CD8-positive, alpha-beta memory T cell (primary cell): ENCODE measurements around the gene SUSD4. TPM values are rescaled to one million over a fixed set of nuclear protein-coding genes. Genes with fewer than 3 reads are reported as not detected.

ENCODE experiments used
- CTCF ChIA-PET: fragments of 350-600 bp; sonication (Branson Sonifier 250); formaldehyde crosslinking; loops from one replicate; lab custom pipeline; 2021; ENCODE audit warnings: antibody characterized with exemption; lab: Charles Lee
- POLR2A ChIA-PET: fragments of 350-600 bp; sonication (Branson Sonifier 250); formaldehyde crosslinking; loops from one replicate; lab custom pipeline; 2021; ENCODE audit warnings: antibody characterized with exemption; lab: Charles Lee
- DNase-seq, 5 donors: peaks; one replicate each; pipeline versions ENCODE4 v3.0.0 to v3.0.0-alpha.2; 2020 to 2022; ENCODE audit warnings: mixed read lengths in 1 of 5
- H3K27ac ChIP-seq: one replicate; pipeline ENCODE4 v1.7.0; 2013; ENCODE audit warnings: low read depth, mild to moderate bottlenecking, low read length, moderate library complexity
- H3K27me3 ChIP-seq: 2 replicates; pipeline ENCODE4 v1.7.0; 2013; ENCODE audit warnings: low read length, mild to moderate bottlenecking; ENCODE audit not compliant: insufficient read depth, poor library complexity, severe bottlenecking
- H3K36me3 ChIP-seq: 2 replicates; pipeline ENCODE4 v1.7.0; 2013; ENCODE audit warnings: mild to moderate bottlenecking, low read length, moderate library complexity; ENCODE audit not compliant: insufficient read depth
- H3K4me1 ChIP-seq: 2 replicates; pipeline ENCODE4 v1.7.0; 2013; ENCODE audit warnings: mild to moderate bottlenecking, low read length, moderate library complexity; ENCODE audit not compliant: insufficient read depth
- H3K4me3 ChIP-seq: 2 replicates; pipeline ENCODE4 v1.7.0; 2013; ENCODE audit warnings: mild to moderate bottlenecking, low read length
- H3K9me3 ChIP-seq: 2 replicates; pipeline ENCODE4 v1.7.0; 2013; ENCODE audit warnings: mild to moderate bottlenecking, low read length
- H3K27ac Mint-ChIP-seq, 8 donors: one replicate each; pipeline ENCODE4 v1.8.0; 2020 to 2021; ENCODE audit warnings: mixed read lengths in 8 of 8, mild to moderate bottlenecking in 6 of 8, inconsistent platforms in 3 of 8, moderate library complexity in 3 of 8
- H3K27me3 Mint-ChIP-seq, 2 donors: one replicate each; pipeline ENCODE4 v1.8.0; 2020 to 2021; ENCODE audit warnings: mixed read lengths in 2 of 2, mild to moderate bottlenecking in 1 of 2, moderate library complexity in 1 of 2
- H3K36me3 Mint-ChIP-seq, 3 donors: one replicate each; pipeline ENCODE4 v1.8.0; 2020 to 2021; ENCODE audit warnings: mixed read lengths in 3 of 3, inconsistent platforms in 1 of 3, mild to moderate bottlenecking in 1 of 3
- H3K4me1 Mint-ChIP-seq, 3 donors: one replicate each; pipeline ENCODE4 v1.8.0; 2020 to 2021; ENCODE audit warnings: mixed read lengths in 3 of 3, inconsistent platforms in 1 of 3, mild to moderate bottlenecking in 1 of 3
- H3K4me3 Mint-ChIP-seq, 7 donors: one replicate each; pipeline ENCODE4 v1.8.0; 2020 to 2021; ENCODE audit warnings: mixed read lengths in 7 of 7, mild to moderate bottlenecking in 6 of 7, moderate library complexity in 4 of 7, inconsistent platforms in 2 of 7
- H3K9me3 Mint-ChIP-seq, 5 donors: one replicate each; pipeline ENCODE4 v1.8.0; 2020 to 2022; ENCODE audit warnings: mixed read lengths in 5 of 5, mild to moderate bottlenecking in 3 of 5, moderate library complexity in 2 of 5, inconsistent platforms in 1 of 5
- polyA plus RNA-seq: library from polyadenylated mRNA; unstranded; fragments of 300-500 nt; fragmentation: Illumina TruSeq; gene quantifications from one replicate; pipeline ENCODE4 v1.2.3, GENCODE V29; 2021
- total RNA-seq, 2 experiments: library from RNA; stranded (reverse); gene quantifications; one replicate each; pipeline ENCODE4 v1.2.3, GENCODE V29; 2021

Gene SUSD4
- total and polyA plus RNA-seq, 3 experiments from 2014 or later = 0.16 to 4.2 (median 0.18) TPM

DNA sequence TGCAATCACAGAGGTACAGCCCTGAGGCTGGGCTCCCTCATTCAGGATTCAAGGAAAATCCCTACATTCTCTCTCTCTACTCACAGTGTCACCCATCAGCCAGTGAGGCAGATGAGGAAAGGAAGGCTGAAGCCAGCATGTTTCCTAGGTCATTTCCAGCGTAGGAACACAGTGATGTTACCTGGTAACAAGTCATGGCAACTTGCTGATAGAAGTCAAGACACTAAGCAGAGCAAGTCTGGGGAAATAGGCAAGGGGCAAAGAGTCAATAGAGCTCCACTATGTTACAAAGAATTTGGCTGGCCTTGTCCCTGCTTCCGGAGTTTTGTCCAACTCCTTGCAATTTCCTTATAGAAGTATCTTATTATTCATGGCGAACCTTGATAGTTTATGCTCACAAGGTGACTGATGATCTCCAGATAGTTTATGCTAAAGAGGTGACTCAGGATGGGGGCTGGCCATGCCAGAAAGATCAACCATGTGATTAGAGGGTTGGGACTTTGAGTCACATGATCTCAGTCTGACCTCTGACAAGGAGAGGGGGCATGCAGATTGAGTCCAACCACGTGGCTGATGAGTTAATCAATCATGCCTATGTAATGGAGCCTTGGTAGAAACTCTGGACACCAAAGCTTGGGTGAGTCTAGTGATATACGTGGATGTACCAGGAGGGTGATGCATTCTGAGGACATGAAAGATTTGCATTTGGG, 51.1 kb downstream of the SUSD4 start:
- Mint-ChIP-seq H3K27ac (no peak overlapping the region), H3K4me3 (no peak overlapping the region), H3K36me3 (peaks cover 0 to 3% (median 0%) of the 10 kb centered on the region in 3 donors), H3K4me1 (peaks cover 0 to 12% (median 0%) of the 10 kb centered on the region in 3 donors), H3K27me3 (peaks cover 0 to 3% of the 10 kb centered on the region in 2 donors), H3K9me3 (no peaks in the 10 kb centered on the region)
- no peak overlapping the region for H3K27ac ChIP-seq
- CTCF ChIA-PET = no interaction called here
- DNase-seq = no peak
- H3K4me1 ChIP-seq = no peaks in the 10 kb centered on the region
- H3K27me3 ChIP-seq = no peaks in the 10 kb centered on the region
- H3K36me3 ChIP-seq = no peaks in the 10 kb centered on the region
- no peak overlapping the region for H3K4me3 ChIP-seq
- POLR2A ChIA-PET = no interaction called here
- no peaks in the 10 kb centered on the region for H3K9me3 ChIP-seq

DNA sequence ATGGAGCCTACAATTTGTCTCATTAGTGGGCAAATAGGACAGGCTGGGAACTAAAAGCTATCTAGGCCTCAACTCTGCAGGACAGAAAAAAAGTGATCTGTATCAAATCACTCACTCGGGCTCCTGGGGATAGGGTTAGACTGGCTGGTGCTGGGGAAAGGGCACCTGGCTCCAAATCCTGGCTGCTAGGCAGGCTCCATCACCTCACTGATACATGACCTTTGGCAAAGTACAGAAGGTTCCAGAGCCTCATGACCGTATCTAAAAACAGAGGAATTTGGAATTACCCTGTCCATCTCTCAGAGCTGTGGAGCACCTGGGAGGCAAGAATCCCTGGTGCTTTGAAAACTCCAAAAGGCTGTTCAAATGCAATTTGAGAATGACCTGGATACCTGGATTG, 51.7 kb downstream of the SUSD4 start:
- DNase-seq = no peak
- Histone ChIP-seq H3K27me3 (no peaks in the 10 kb centered on the region), H3K36me3 (no peaks in the 10 kb centered on the region), H3K4me3 (no peak overlapping the region), H3K9me3 (no peaks in the 10 kb centered on the region), H3K27ac (no peak overlapping the region), H3K4me1 (no peaks in the 10 kb centered on the region)
- H3K27ac Mint-ChIP-seq = no peak overlapping the region
- no peak overlapping the region for H3K4me3 Mint-ChIP-seq
- H3K9me3 Mint-ChIP-seq = peaks cover 0 to 2% (median 0%) of the 10 kb centered on the region in 5 donors
- H3K36me3 Mint-ChIP-seq = peaks cover 0 to 5% (median 0%) of the 10 kb centered on the region in 3 donors
- peaks cover 0 to 12% (median 0%) of the 10 kb centered on the region in 3 donors for H3K4me1 Mint-ChIP-seq
- H3K27me3 Mint-ChIP-seq = peaks cover 0 to 6% of the 10 kb centered on the region in 2 donors
- ChIA-PET CTCF (no interaction called here), POLR2A (no interaction called here)

DNA sequence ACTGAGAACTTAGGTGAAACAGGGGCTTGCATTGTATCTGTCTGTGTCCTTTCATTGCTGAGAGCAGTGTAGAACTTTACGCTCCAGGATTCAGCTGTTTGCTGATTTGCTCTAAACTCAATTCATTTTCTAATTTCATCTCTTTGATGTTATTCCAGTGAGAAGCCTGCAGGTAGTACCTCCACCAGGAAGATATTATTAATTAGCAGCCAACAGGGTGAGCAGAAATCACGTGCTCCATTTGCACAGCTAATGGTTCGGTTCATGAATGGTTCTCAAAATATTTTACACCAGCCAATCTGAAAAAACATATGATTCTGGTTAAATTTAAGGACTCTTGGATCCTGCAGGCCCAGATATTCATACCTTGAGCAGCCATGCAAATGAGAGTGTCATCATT, 52.1 kb downstream of the SUSD4 start:
- Histone ChIP-seq H3K36me3 (no peaks in the 10 kb centered on the region), H3K27me3 (no peaks in the 10 kb centered on the region), H3K4me3 (no peak overlapping the region), H3K27ac (no peak overlapping the region), H3K9me3 (no peaks in the 10 kb centered on the region), H3K4me1 (no peaks in the 10 kb centered on the region)
- Mint-ChIP-seq H3K4me1 (peaks cover 0 to 12% (median 0%) of the 10 kb centered on the region in 3 donors), H3K27me3 (peaks cover 0 to 8% of the 10 kb centered on the region in 2 donors), H3K4me3 (no peak overlapping the region), H3K9me3 (peaks cover 0 to 2% (median 0%) of the 10 kb centered on the region in 5 donors), H3K27ac (no peak overlapping the region), H3K36me3 (peaks cover 0 to 8% (median 0%) of the 10 kb centered on the region in 3 donors)
- POLR2A ChIA-PET = no interaction called here
- CTCF ChIA-PET = no interaction called here
- no peak for DNase-seq

DNA sequence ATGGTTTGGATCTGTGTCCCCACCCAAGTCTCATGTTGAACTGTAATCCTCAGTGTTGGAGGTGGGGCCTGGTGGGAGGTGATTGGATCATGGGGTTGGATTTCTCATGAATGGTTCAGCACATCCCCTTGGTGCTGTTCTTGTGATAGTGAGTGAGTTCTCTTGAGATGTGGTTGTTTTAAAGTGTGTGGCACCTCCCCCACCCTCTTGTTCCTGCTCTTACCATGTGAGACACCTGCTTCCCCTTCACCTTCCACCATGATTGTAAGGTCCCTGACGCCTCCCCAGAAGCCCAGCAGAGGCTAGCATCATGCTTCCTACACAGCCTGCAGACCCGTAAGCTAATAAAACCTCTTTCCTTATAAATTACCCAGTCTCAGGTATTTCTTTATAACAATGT, 55.8 kb downstream of the SUSD4 start:
- Histone ChIP-seq H3K4me3 (no peak overlapping the region), H3K4me1 (no peaks in the 10 kb centered on the region), H3K9me3 (no peaks in the 10 kb centered on the region), H3K27me3 (no peaks in the 10 kb centered on the region), H3K27ac (no peak overlapping the region), H3K36me3 (no peaks in the 10 kb centered on the region)
- DNase-seq = no peak
- Mint-ChIP-seq H3K27me3 (peaks cover 0 to 8% of the 10 kb centered on the region in 2 donors), H3K4me1 (peaks cover 0 to 5% (median 0%) of the 10 kb centered on the region in 3 donors), H3K9me3 (peaks cover 4 to 9% (median 5%) of the 10 kb centered on the region in 5 donors), H3K4me3 (no peak overlapping the region), H3K36me3 (peaks cover 0 to 20% (median 2%) of the 10 kb centered on the region in 3 donors), H3K27ac (no peak overlapping the region)
- POLR2A ChIA-PET = no interaction called here
- CTCF ChIA-PET = no interaction called here

DNA sequence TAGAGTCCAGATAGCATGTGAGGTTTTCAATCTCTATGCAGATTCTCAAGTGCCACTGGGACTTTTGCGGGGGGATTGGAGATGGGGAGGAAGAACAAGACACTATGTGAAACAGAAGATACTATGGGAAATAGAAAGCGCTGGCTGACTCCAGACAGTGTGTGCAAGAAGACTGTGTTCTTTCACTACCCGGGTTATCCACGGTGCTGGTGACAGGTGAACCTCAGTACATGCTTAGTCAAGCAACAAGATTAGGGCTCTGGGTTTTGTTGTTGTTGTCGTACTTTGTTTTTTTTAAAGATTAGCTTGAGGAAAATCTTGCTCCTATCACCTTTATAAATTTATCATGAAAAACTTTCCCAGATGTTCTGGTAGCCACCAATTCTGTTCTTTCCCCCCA, 56.4 kb downstream of the SUSD4 start:
- no peak for DNase-seq
- Mint-ChIP-seq H3K27me3 (peaks cover 0 to 8% of the 10 kb centered on the region in 2 donors), H3K9me3 (peaks cover 4 to 9% (median 6%) of the 10 kb centered on the region in 5 donors), H3K27ac (no peak overlapping the region), H3K36me3 (peaks cover 0 to 20% (median 2%) of the 10 kb centered on the region in 3 donors), H3K4me3 (no peak overlapping the region), H3K4me1 (peaks cover 0 to 5% (median under 1%) of the 10 kb centered on the region in 3 donors)
- ChIA-PET CTCF (no interaction called here), POLR2A (no interaction called here)
- no peak overlapping the region for H3K4me3 ChIP-seq
- no peak overlapping the region for H3K27ac ChIP-seq
- H3K9me3 ChIP-seq = no peaks in the 10 kb centered on the region
- no peaks in the 10 kb centered on the region for H3K36me3 ChIP-seq
- H3K27me3 ChIP-seq = no peaks in the 10 kb centered on the region
- H3K4me1 ChIP-seq = peaks cover under 1% of the 10 kb centered on the region

DNA sequence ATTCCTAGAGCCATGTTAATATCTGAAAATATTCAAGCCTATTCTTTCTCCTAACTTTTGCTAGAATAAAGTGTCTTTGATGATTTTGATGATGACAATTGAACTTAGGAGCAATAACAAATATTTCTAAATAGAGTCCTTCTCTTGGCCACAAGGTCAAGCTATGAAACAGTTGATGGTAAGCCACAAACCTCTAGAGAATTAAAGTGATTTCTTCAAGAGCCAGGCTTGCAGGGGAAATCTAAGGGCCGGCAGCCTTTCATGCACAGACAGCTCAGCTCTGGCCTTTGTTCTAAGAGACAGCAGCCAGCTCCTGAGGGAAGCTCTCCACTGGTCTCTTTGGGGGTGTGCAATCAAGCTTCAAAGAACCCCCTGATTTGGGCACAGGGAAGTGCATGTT, 59.0 kb downstream of the SUSD4 start:
- Mint-ChIP-seq H3K4me3 (no peak overlapping the region), H3K27me3 (peaks cover 5 to 6% of the 10 kb centered on the region in 2 donors), H3K9me3 (peaks cover 4 to 9% (median 7%) of the 10 kb centered on the region in 5 donors), H3K36me3 (peaks cover 0 to 20% (median 2%) of the 10 kb centered on the region in 3 donors), H3K4me1 (peaks cover 15 to 26% (median 23%) of the 10 kb centered on the region in 3 donors), H3K27ac (no peak overlapping the region)
- no peaks in the 10 kb centered on the region for H3K9me3 ChIP-seq
- no peak for DNase-seq
- no peak overlapping the region for H3K4me3 ChIP-seq
- H3K4me1 ChIP-seq = peaks cover 16% of the 10 kb centered on the region
- H3K27me3 ChIP-seq = no peaks in the 10 kb centered on the region
- ChIA-PET CTCF (no interaction called here), POLR2A (no interaction called here)
- H3K36me3 ChIP-seq = no peaks in the 10 kb centered on the region
- no peak overlapping the region for H3K27ac ChIP-seq

DNA sequence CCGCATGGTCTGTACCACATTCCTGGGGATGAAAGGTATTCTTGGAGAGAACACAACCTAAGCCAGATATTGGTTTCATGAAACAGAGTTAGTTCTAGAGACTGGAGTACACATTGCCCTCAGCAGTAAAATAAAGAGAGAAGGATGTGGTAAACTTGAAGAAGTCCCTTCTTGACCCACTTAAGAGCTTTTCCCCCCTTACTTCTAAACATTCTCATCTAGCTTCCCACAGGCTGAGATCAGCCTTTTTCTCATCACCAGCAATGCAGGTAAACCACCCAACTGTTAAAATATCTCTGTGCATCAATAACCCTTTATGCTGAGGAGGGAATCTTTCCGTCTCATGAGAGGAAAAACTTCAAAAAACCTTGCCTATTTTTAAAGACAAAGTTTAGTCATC, 62.6 kb downstream of the SUSD4 start:
- POLR2A ChIA-PET = no interaction called here
- Histone ChIP-seq H3K36me3 (no peaks in the 10 kb centered on the region), H3K4me1 (peaks cover 16% of the 10 kb centered on the region), H3K27ac (no peak overlapping the region), H3K4me3 (no peak overlapping the region), H3K9me3 (no peaks in the 10 kb centered on the region), H3K27me3 (no peaks in the 10 kb centered on the region)
- Mint-ChIP-seq H3K27ac (peak overlapping the region; percentile 13 to 97 (median 85)), H3K4me1 (peaks cover 15 to 23% (median 22%) of the 10 kb centered on the region in 3 donors), H3K27me3 (peaks cover 0 to 6% of the 10 kb centered on the region in 2 donors), H3K9me3 (peaks cover 4 to 8% (median 7%) of the 10 kb centered on the region in 5 donors), H3K36me3 (peaks cover 0 to 15% (median 2%) of the 10 kb centered on the region in 3 donors), H3K4me3 (peak overlapping the region in 5 of 7 donors; percentile 10 to 60 (median 38))
- peak in 1 of 5 donors; percentile 40 for DNase-seq
- CTCF ChIA-PET = no interaction called here

DNA sequence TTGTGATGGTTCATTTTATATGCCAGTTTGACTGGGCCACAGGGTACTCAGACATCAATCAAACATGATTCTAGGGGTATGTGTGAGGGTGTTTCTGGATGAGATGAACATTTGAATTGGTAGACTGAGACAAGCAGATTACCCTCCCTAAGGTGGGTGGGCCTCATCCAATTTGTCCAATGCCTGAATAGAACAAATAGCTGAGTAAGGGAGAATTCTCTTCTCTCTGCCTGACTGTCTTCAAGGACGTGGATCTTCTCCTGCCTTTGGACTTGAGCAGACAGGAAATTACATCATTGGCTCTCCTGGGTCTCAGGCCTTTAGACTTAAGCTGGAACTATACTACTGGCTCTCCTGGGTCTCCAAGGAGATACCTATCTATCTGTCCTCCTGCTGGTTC, 64.4 kb downstream of the SUSD4 start:
- Histone ChIP-seq H3K27me3 (no peaks in the 10 kb centered on the region), H3K9me3 (no peaks in the 10 kb centered on the region), H3K27ac (no peak overlapping the region), H3K4me3 (no peak overlapping the region), H3K4me1 (peaks cover 16% of the 10 kb centered on the region), H3K36me3 (no peaks in the 10 kb centered on the region)
- Mint-ChIP-seq H3K27me3 (peaks cover 0 to 6% of the 10 kb centered on the region in 2 donors), H3K4me1 (peaks cover 15 to 23% (median 22%) of the 10 kb centered on the region in 3 donors), H3K36me3 (peaks cover 0 to 4% (median 2%) of the 10 kb centered on the region in 3 donors), H3K27ac (peak overlapping the region in 2 of 8 donors; percentile 6 to 71), H3K9me3 (peaks cover 4 to 8% (median 7%) of the 10 kb centered on the region in 5 donors), H3K4me3 (no peak overlapping the region)
- ChIA-PET CTCF (no interaction called here), POLR2A (no interaction called here)
- DNase-seq = no peak
